ENCODE data around the gene BAMBI. TPM values are rescaled to one million over a fixed set of nuclear protein-coding genes. Genes with fewer than 3 reads are reported as not detected.
"Not testable (repeated sequence)": the region's sequence is repeated elsewhere in the genome, so short reads cannot be mapped to it uniquely, and the experiment has no call there.

BAMBI gene
- total and polyA plus RNA-seq, 4 donors, result 4.8 to 34.5 (median 18.5) TPM

GRCh38 chr10:28644647-28645046 lies 32.7 kb upstream of the BAMBI start:
- Histone ChIP-seq H3K4me1 (ENCODE audit: control insufficient read depth in 1 of 2, insufficient read depth in 2 of 2, low read length in 2 of 2) (no peaks in the 10 kb centered on the region), H3K27ac (ENCODE audit: low read depth in 1 of 2, low read length in 2 of 2) (no peak overlapping the region), H3K27me3 (ENCODE audit: control insufficient read depth in 1 of 2, insufficient read depth in 2 of 2, low read length in 1 of 2) (no peaks in the 10 kb centered on the region), H3K9me3 (ENCODE audit: control insufficient read depth, low read length) (no peaks in the 10 kb centered on the region), H3K36me3 (ENCODE audit: control insufficient read depth in 1 of 2, insufficient read depth in 2 of 2, low read length in 1 of 2) (no peaks in the 10 kb centered on the region), H3K4me3 (ENCODE audit: low read length in 2 of 2) (no peak overlapping the region)
- ATAC-seq (ENCODE audit: low FRiP score), result no peak
- DNase-seq, result peak in 1 of 2 donors; percentile 34
- WGBS, 2 donors, result 67 to 82% methylated on average over 5 of the region's 5 CpGs
- intact Hi-C loops (cut with DNase I), result no loop called here

DNA sequence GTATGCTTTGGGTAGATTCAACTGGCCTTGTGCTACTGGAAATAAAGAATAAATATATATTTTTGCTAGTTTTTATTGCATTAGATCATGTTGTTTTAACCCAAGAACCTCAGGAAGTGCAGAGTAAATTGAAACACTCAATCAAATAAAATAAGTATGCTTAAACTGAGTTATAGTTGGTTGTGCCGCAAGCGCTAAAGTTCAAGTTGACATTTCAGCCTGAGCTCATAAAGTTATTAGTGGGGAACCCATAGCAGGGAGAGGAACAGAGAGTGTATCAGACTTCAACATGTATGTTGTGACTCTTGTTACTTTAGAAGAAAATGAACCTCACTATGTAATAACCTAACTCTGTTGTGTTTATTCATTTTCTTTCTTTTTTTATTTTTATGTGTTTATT lies 25.2 kb upstream of the BAMBI start:
- Histone ChIP-seq H3K36me3 (ENCODE audit: control insufficient read depth in 1 of 2, insufficient read depth in 2 of 2, low read length in 1 of 2) (no peaks in the 10 kb centered on the region), H3K9me3 (ENCODE audit: control insufficient read depth, low read length) (no peaks in the 10 kb centered on the region), H3K27me3 (ENCODE audit: control insufficient read depth in 1 of 2, insufficient read depth in 2 of 2, low read length in 1 of 2) (no peaks in the 10 kb centered on the region), H3K27ac (ENCODE audit: low read depth in 1 of 2, low read length in 2 of 2) (no peak overlapping the region), H3K4me3 (ENCODE audit: low read length in 2 of 2) (no peak overlapping the region), H3K4me1 (ENCODE audit: control insufficient read depth in 1 of 2, insufficient read depth in 2 of 2, low read length in 2 of 2) (no peaks in the 10 kb centered on the region)
- no peak for ATAC-seq (ENCODE audit: low FRiP score)
- 88 to 93% methylated on average over 2 of the region's 2 CpGs for WGBS, 2 donors
- DNase-seq, result no peak
- intact Hi-C loops (cut with DNase I), result no loop called here

DNA sequence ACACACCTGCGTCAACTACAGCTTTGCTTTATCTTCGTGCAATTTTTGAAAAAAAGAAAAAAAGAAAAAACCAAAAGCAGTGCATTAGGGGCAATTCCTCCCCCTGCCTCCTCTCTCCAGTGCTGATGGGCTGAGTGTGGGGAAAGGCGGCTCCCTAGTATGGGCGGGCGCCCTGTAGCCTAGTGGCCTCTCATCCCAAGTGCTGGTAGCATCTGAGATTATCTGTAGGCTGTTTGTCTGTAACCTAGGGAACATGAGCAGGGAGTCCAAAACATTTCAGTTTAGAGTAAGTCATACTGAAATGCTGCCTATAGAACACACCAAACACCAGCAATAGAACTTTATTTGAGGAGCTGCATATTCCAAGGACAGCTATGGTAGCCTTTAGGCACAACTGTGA lies 24.6 kb upstream of the BAMBI start:
- no peaks in the 10 kb centered on the region for H3K9me3 ChIP-seq (ENCODE audit: control insufficient read depth, low read length)
- no peak overlapping the region for H3K27ac ChIP-seq (ENCODE audit: low read depth in 1 of 2, low read length in 2 of 2)
- no peak for ATAC-seq (ENCODE audit: low FRiP score)
- no peaks in the 10 kb centered on the region for H3K36me3 ChIP-seq (ENCODE audit: control insufficient read depth in 1 of 2, insufficient read depth in 2 of 2, low read length in 1 of 2)
- no peaks in the 10 kb centered on the region for H3K4me1 ChIP-seq (ENCODE audit: control insufficient read depth in 1 of 2, insufficient read depth in 2 of 2, low read length in 2 of 2)
- H3K27me3 ChIP-seq (ENCODE audit: control insufficient read depth in 1 of 2, insufficient read depth in 2 of 2, low read length in 1 of 2), result no peaks in the 10 kb centered on the region
- intact Hi-C loops (cut with DNase I), result no loop called here
- no peak overlapping the region for H3K4me3 ChIP-seq (ENCODE audit: low read length in 2 of 2)
- DNase-seq, result no peak
- 95 to 96% methylated on average over 5 of the region's 5 CpGs for WGBS, 2 donors

- H3K27ac ChIP-seq (ENCODE audit: low read depth in 1 of 2, low read length in 2 of 2); intact Hi-C loops (cut with DNase I); H3K4me1 ChIP-seq (ENCODE audit: control insufficient read depth in 1 of 2, insufficient read depth in 2 of 2, low read length in 2 of 2); H3K27me3 ChIP-seq (ENCODE audit: control insufficient read depth in 1 of 2, insufficient read depth in 2 of 2, low read length in 1 of 2); H3K36me3 ChIP-seq (ENCODE audit: control insufficient read depth in 1 of 2, insufficient read depth in 2 of 2, low read length in 1 of 2); H3K9me3 ChIP-seq (ENCODE audit: control insufficient read depth, low read length); DNase-seq; H3K4me3 ChIP-seq (ENCODE audit: low read length in 2 of 2); ATAC-seq (ENCODE audit: low FRiP score): not testable (repeated sequence)
- WGBS, 2 donors, result 80 to 88% methylated on average over 7 of the region's 7 CpGs
Measured at GRCh38 chr10:28658824-28659223, 18.5 kb upstream of the BAMBI start.

DNA sequence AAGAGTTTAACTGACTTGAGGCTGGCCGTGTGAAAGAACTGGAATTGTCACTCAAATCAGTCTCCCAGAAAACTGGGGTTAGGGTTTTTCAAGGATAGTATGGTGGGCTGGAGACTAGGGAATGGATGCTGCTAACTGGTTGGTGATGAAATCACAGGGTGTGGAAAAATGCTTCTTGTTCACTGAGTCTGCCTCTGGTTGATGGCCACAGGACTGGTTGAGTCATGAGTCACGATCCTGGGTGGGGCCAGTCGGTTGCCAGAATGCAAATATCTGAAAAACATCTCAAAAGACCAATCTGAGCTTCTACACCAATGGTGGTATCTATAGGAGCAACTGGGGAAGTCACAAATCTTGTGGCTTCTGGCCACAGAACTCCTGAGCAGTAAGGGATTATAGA lies 16.3 kb upstream of the BAMBI start:
- H3K4me1 ChIP-seq (ENCODE audit: control insufficient read depth in 1 of 2, insufficient read depth in 2 of 2, low read length in 2 of 2), result no peaks in the 10 kb centered on the region
- no peak overlapping the region for H3K27ac ChIP-seq (ENCODE audit: low read depth in 1 of 2, low read length in 2 of 2)
- ATAC-seq (ENCODE audit: low FRiP score) (no peak), DNase-seq (no peak)
- no peak overlapping the region for H3K4me3 ChIP-seq (ENCODE audit: low read length in 2 of 2)
- H3K36me3 ChIP-seq (ENCODE audit: control insufficient read depth in 1 of 2, insufficient read depth in 2 of 2, low read length in 1 of 2), result no peaks in the 10 kb centered on the region
- intact Hi-C loops (cut with DNase I), result loop anchor here (5.0 kb wide), 2 partner anchors 471 to 596 kb away; no protein-coding TSS in a partner anchor
- no peaks in the 10 kb centered on the region for H3K27me3 ChIP-seq (ENCODE audit: control insufficient read depth in 1 of 2, insufficient read depth in 2 of 2, low read length in 1 of 2)
- H3K9me3 ChIP-seq (ENCODE audit: control insufficient read depth, low read length), result no peaks in the 10 kb centered on the region
- WGBS, 2 donors, result 58 to 75% methylated on average over 3 of the region's 3 CpGs

DNA sequence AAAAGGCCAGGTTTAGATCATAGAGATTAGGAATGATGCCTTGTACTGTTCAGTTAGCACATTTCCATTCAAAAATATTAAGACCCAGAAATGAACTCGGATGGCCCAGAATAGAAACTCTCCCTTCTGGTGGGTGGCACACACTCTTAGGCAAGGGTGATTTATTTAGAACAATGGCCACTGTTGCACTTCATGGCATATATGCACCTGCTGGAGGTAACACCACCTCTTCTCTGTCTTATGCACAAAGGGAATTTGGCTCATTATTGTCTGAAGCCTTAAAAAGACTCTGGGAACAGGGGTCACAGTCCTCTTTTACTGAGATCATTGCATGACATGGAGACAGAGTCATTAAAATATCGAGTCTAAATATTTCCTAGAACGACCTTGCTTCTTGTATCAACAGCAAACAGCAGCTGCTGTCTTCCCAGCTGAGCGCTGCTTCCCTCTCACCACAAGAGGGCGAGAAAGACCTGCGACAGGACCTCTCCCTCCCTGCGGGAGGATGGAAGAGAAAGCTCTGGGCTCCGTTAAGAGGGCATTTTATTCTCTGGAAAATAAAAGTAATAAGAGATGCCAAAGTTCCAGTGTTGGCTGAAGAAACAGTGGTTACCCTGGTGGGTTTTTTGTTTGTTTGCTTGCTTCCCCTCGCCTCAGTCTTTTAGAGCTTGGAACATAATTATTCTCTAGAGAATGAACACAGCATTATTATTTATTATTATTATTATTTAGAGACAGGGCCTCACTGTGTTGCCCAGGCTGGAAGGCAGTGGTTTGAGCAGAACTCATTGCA lies 13.5 kb upstream of the BAMBI start:
- intact Hi-C loops (cut with DNase I), result loop anchor here (1.0 to 5.0 kb wide), 4 partner anchors 469 to 641 kb away; no protein-coding TSS in a partner anchor
- H3K27me3 ChIP-seq (ENCODE audit: control insufficient read depth in 1 of 2, insufficient read depth in 2 of 2, low read length in 1 of 2), result no peaks in the 10 kb centered on the region
- no peaks in the 10 kb centered on the region for H3K9me3 ChIP-seq (ENCODE audit: control insufficient read depth, low read length)
- DNase-seq (peak; percentile 88 to 89), ATAC-seq (ENCODE audit: low FRiP score) (peak; percentile 94)
- peak overlapping the region in 1 of 2 donors; percentile 26 for H3K27ac ChIP-seq (ENCODE audit: low read depth in 1 of 2, low read length in 2 of 2)
- 4% methylated on average over 9 of the region's 9 CpGs for WGBS, 2 donors
- H3K4me3 ChIP-seq (ENCODE audit: low read length in 2 of 2), result no peak overlapping the region
- no peaks in the 10 kb centered on the region for H3K4me1 ChIP-seq (ENCODE audit: control insufficient read depth in 1 of 2, insufficient read depth in 2 of 2, low read length in 2 of 2)
- H3K36me3 ChIP-seq (ENCODE audit: control insufficient read depth in 1 of 2, insufficient read depth in 2 of 2, low read length in 1 of 2), result no peaks in the 10 kb centered on the region

DNA sequence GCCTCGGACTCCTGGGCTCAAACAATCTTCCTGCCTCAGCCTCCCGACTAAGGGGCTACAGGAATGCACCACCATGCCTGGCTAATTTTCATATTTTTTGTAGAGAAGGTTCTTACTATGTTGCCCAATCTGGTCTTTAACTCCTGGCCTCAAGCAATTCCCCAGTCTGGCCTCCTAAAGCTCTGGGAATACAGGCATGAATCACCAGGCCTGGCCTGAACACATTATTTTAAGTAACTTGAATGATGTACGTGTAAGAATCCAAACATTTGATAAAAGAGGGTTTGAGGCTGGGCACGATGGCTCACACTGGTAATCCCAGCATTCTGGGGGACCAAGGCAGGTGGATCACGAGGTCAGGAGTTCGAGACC lies 13.0 kb upstream of the BAMBI start:
- no peaks in the 10 kb centered on the region for H3K27me3 ChIP-seq (ENCODE audit: control insufficient read depth in 1 of 2, insufficient read depth in 2 of 2, low read length in 1 of 2)
- H3K4me1 ChIP-seq (ENCODE audit: control insufficient read depth in 1 of 2, insufficient read depth in 2 of 2, low read length in 2 of 2), result no peaks in the 10 kb centered on the region
- intact Hi-C loops (cut with DNase I), result loop anchor here (1.0 to 5.0 kb wide), 3 partner anchors 468 to 640 kb away; no protein-coding TSS in a partner anchor
- no peaks in the 10 kb centered on the region for H3K9me3 ChIP-seq (ENCODE audit: control insufficient read depth, low read length)
- 33 to 38% methylated on average over 6 of the region's 6 CpGs for WGBS, 2 donors
- peak overlapping the region in 1 of 2 donors; percentile 26 for H3K27ac ChIP-seq (ENCODE audit: low read depth in 1 of 2, low read length in 2 of 2)
- DNase-seq (peak in 1 of 2 donors; percentile 51), ATAC-seq (ENCODE audit: low FRiP score) (peak; percentile 71)
- no peaks in the 10 kb centered on the region for H3K36me3 ChIP-seq (ENCODE audit: control insufficient read depth in 1 of 2, insufficient read depth in 2 of 2, low read length in 1 of 2)
- H3K4me3 ChIP-seq (ENCODE audit: low read length in 2 of 2), result no peak overlapping the region

DNA sequence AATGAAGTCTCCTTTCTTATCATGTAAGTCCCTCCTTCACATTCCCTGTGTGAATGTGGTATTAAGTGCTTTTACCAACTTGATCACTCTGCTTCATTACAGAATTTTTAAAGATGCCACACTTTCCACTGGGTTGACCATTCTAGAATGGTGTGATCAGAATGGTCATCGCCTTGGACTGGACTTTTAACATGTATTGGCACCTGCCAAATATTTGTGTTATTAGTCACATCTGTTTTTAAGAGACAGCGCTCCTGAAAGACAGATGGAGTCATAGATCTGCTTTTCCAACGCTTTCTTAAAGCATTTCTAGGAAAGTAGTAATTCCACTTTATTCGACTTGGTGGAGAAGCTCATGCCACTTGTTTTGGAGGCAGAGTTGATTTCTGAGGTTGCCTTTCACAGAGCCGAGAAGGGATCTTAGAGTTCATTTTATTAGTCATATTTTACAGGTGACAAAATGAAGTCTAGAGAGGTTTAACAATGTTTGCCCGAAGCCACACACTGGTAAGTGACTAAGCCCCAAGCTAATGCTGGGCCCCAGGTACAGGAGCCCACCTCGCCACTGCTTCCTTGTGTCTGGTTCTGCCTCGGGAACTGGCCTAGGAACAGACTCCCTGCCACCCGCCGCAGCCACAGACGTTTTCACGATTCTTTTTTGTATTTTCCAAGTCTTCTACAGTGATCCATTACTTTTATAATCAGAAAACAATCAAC lies 10.4 kb upstream of the BAMBI start:
- no peaks in the 10 kb centered on the region for H3K36me3 ChIP-seq (ENCODE audit: control insufficient read depth in 1 of 2, insufficient read depth in 2 of 2, low read length in 1 of 2)
- H3K4me1 ChIP-seq (ENCODE audit: control insufficient read depth in 1 of 2, insufficient read depth in 2 of 2, low read length in 2 of 2), result no peaks in the 10 kb centered on the region
- no peak overlapping the region for H3K27ac ChIP-seq (ENCODE audit: low read depth in 1 of 2, low read length in 2 of 2)
- ATAC-seq (ENCODE audit: low FRiP score), result no peak
- no peak for DNase-seq
- 92 to 93% methylated on average over 12 of the region's 12 CpGs for whole genome bisulfite sequencing, 2 donors
- H3K4me3 ChIP-seq (ENCODE audit: low read length in 2 of 2), result no peak overlapping the region
- no peaks in the 10 kb centered on the region for H3K9me3 ChIP-seq (ENCODE audit: control insufficient read depth, low read length)
- intact Hi-C loops (cut with DNase I), result no loop called here
- no peaks in the 10 kb centered on the region for H3K27me3 ChIP-seq (ENCODE audit: control insufficient read depth in 1 of 2, insufficient read depth in 2 of 2, low read length in 1 of 2)

Measured in aorta (tissue), 5 donors.